Adrenal gland (tissue), 12 donors: Measurements from ENCODE around the gene ELF5. TPM values are rescaled to one million over a fixed set of nuclear protein-coding genes. Genes with fewer than 3 reads are reported as not detected.

Source experiments
- DNase-seq, 7 donors: peaks; one replicate each; pipeline ENCODE4 v3.0.0-alpha.2; 2019 to 2020
- H3K27ac ChIP-seq, 5 donors: fragments of 200-600 bp; sonication (generic) in 4 of 5; 1 replicate in 3 of 5; 2 replicates in 2 of 5; pipeline versions ENCODE4 v1.5.1 to v1.8.0; 2016 to 2020; ENCODE audit warnings: mild to moderate bottlenecking in 1 of 5
- H3K27me3 ChIP-seq: fragments of 200-600 bp; 2 replicates; pipeline ENCODE4 v1.8.0; 2021
- H3K36me3 ChIP-seq, 2 donors: fragments of 200-600 bp; replicated peaks in 1 of 2; 1 replicate in 1 of 2; 2 replicates in 1 of 2; pipeline versions ENCODE4 v1.5.1 to v1.8.0; 2018 to 2022
- H3K4me1 ChIP-seq, 2 donors: fragments of 200-600 bp; replicated peaks in 1 of 2; 1 replicate in 1 of 2; 2 replicates in 1 of 2; pipeline versions ENCODE4 v1.5.1 to v1.8.0; 2018 to 2021
- H3K4me3 ChIP-seq, 4 donors: fragments of 200-600 bp; sonication (generic) in 3 of 4; one replicate each; pipeline ENCODE4 v1.5.1; 2016 to 2018
- H3K9me3 ChIP-seq, 3 donors: fragments of 200-600 bp; sonication (generic) in 1 of 3; replicated peaks in 1 of 3; 1 replicate in 2 of 3; 2 replicates in 1 of 3; pipeline versions ENCODE4 v1.5.1 to v1.8.0; 2016 to 2021
- POLR2A ChIP-seq, 2 donors: fragments of 450-650 bp; IDR thresholded peaks; one replicate each; pipeline ENCODE4 v1.6.1; 2017; ENCODE audit warnings: antibody characterized with exemption in 2 of 2, mild to moderate bottlenecking in 2 of 2, moderate library complexity in 1 of 2
- WGBS, 4 donors: extraction: QIAGEN DNeasy Blood & Tissue Kit in 2 of 4; methylation state at CpG; one replicate each; pipeline versions ENCODE4 v1.1.5 to v1.1.7; 2013 to 2017; 5-methylcytosine and 5-hydroxymethylcytosine counted together
- intact Hi-C, 2 donors: fragments of 100-400 bp; cut with DNase I; formaldehyde crosslinking; loops; one replicate each; pipeline versions ENCODE4 v1.14.1 to v1.15.0; 2022 to 2023
- polyA plus RNA-seq, 3 donors: library from polyadenylated mRNA; stranded (reverse); fragments of 200-250 nt in 2 of 3; fragments of 350-450 nt in 1 of 3; fragmentation: Illumina TruSeq in 1 of 3; extraction: RNeasy Lipid Tissue Mini Kit (QIAGEN cat#74804) in 1 of 3; gene quantifications; one replicate each; pipeline ENCODE4 v1.2.3, GENCODE V29; 2013 to 2014
- total RNA-seq, 9 donors: library from RNA; depleted of rRNA in 4 of 9; stranded (reverse); fragments of >200 nt in 4 of 9; fragments of 120-200 nt in 1 of 9; fragmentation: NEBNext Ultra II Directional in 1 of 9; extraction: Animal tissue kit (Norgen Biotek cat#: 25700) in 1 of 9; gene quantifications; one replicate each; pipeline versions ENCODE4 v1.1.0 to v1.2.4, GENCODE V29; 2013 to 2023
- TF ChIP-seq, protein P1 (sequence below), 6 experiments: fragments of 450-650 bp in 4 of 6; fragments of 200-600 bp in 2 of 6; sonication (generic) in 1 of 6; IDR thresholded peaks; 1 replicate in 5 of 6; 2 replicates in 1 of 6; pipeline versions ENCODE4 v1.5.1 to v1.8.0; 2016 to 2021; ENCODE audit warnings: antibody characterized with exemption in 6 of 6, mild to moderate bottlenecking in 2 of 6, moderate library complexity in 1 of 6
- donor health status: healthy with polysubstance abuse.
- donor health status: Bipolar disorder and iron deficiency.
- donor health status: DM: yes; HTN: yes; CAD: no.
- donor health status: DM: no; HTN: no; CAD: no.
- donor health status: DM: no; HTN: no; CAD: no.
- donor health status: DM: yes; HTN: yes; CAD: no.

The ELF5 gene
- total and polyA plus RNA-seq, 12 donors: 0.03 TPM; not detected in 11

DNA sequence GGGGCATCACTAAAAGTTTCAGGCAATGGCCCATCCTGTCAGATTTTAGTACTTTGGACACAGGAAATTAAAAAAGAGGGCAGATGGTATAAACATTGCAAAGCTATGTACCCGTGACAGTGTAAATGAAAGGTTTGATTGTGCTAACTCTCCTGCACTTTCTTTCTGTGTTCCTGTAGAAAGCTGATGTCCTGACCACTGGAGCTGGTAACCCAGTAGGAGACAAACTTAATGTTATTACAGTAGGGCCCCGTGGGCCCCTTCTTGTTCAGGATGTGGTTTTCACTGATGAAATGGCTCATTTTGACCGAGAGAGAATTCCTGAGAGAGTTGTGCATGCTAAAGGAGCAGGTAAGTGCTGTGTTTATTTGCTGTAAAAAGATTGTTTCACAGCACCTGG is 64.6 kb downstream of the ELF5 start:
- Histone ChIP-seq H3K27me3 (no peaks in the 10 kb centered on the region), H3K4me3 (no peak overlapping the region), H3K27ac (no peak overlapping the region), H3K36me3 (peaks cover 0 to 39% of the 10 kb centered on the region in 2 donors), H3K4me1 (peaks cover 5 to 7% of the 10 kb centered on the region in 2 donors), H3K9me3 (no peaks in the 10 kb centered on the region)
- TF ChIP-seq, protein P1, sequence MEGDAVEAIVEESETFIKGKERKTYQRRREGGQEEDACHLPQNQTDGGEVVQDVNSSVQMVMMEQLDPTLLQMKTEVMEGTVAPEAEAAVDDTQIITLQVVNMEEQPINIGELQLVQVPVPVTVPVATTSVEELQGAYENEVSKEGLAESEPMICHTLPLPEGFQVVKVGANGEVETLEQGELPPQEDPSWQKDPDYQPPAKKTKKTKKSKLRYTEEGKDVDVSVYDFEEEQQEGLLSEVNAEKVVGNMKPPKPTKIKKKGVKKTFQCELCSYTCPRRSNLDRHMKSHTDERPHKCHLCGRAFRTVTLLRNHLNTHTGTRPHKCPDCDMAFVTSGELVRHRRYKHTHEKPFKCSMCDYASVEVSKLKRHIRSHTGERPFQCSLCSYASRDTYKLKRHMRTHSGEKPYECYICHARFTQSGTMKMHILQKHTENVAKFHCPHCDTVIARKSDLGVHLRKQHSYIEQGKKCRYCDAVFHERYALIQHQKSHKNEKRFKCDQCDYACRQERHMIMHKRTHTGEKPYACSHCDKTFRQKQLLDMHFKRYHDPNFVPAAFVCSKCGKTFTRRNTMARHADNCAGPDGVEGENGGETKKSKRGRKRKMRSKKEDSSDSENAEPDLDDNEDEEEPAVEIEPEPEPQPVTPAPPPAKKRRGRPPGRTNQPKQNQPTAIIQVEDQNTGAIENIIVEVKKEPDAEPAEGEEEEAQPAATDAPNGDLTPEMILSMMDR (IDR thresholded peaks at IDR 0.05): no peak
- TF ChIP-seq POLR2A (IDR thresholded peaks at IDR 0.05): no peak
- DNase-seq: no peak
- WGBS, 4 donors: 62 to 76% (median 68%) methylated on average over 3 of the region's 3 CpGs
- intact Hi-C loops: no loop called here

DNA sequence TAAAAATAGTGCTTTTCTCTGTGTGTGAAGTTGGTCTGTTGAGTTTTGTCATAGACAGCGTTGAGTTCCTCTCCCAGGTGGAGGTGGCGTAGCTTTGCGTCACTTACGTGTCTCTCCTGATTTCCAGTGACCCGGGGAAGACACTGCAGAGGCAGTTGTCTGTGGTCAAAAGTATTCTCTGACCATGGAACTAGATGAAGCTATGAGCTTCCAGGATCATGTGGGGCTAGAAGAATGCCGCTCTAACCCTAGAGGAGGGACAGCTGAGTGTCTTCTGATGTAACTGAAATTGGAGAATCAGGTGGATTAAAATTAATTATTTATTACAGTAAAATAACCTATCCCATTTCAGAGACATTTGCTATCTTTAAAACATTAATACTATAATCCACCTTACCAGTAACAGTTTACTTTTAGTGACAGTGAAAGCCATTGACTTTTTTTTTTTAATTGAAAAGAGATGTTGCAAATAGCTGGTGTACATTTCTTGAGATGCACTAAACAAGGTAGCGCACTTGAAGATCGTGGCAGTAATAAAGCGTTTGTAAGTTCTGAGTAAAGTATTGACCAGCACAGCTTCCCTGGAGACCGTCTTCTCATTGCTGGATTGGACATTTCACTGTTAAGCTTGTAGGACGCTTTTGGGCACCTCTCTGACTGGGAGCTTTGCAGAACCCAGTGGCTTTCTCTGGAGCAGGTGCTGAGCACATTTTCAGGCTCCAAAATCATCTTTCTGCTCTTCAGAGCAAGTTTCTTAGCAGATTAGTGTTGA is 65.2 kb downstream of the ELF5 start:
- intact Hi-C loops: no loop called here
- no peak for TF ChIP-seq POLR2A (IDR thresholded peaks at IDR 0.05)
- TF ChIP-seq, protein P1 (IDR thresholded peaks at IDR 0.05): no peak

DNA sequence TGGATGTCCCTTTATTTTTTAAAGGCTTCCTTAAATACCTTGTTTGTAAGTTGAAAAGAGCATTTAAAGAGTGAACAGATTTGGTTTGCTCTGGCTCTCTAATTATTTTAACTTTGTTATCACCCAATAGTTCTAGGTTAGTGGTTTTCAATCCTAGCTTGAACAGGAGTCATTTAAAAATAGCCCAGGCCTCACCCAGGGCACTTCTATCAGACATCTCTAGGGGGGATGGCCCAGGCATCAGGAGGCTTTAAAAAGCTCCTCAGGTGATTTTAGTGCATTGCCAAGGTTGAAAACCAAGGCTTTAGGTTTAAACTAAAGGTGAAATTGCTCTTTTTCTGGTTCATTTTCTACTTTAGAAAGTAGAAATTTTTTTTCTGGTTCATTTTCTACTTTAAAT is 66.5 kb downstream of the ELF5 start:
- TF ChIP-seq POLR2A (IDR thresholded peaks at IDR 0.05): no peak
- TF ChIP-seq, protein P1 (IDR thresholded peaks at IDR 0.05): no peak
- no peaks in the 10 kb centered on the region for H3K27me3 ChIP-seq
- peaks cover 0 to 22% of the 10 kb centered on the region in 2 donors for H3K36me3 ChIP-seq
- DNase-seq: no peak
- H3K4me1 ChIP-seq: peaks cover 19 to 20% of the 10 kb centered on the region in 2 donors
- no peak overlapping the region for H3K4me3 ChIP-seq
- no peaks in the 10 kb centered on the region for H3K9me3 ChIP-seq
- intact Hi-C loops: no loop called here
- no peak overlapping the region for H3K27ac ChIP-seq

More for the DNA sequence above, 65.2 kb downstream of the ELF5 start:
- Histone ChIP-seq H3K36me3 (peaks cover 0 to 34% of the 10 kb centered on the region in 2 donors), H3K4me3 (no peak overlapping the region), H3K27ac (no peak overlapping the region), H3K9me3 (no peaks in the 10 kb centered on the region), H3K27me3 (no peaks in the 10 kb centered on the region), H3K4me1 (peaks cover 10 to 11% of the 10 kb centered on the region in 2 donors)
- no peak for DNase-seq
- 90 to 93% (median 91%) methylated on average over 11 of the region's 11 CpGs for WGBS, 4 donors

DNA sequence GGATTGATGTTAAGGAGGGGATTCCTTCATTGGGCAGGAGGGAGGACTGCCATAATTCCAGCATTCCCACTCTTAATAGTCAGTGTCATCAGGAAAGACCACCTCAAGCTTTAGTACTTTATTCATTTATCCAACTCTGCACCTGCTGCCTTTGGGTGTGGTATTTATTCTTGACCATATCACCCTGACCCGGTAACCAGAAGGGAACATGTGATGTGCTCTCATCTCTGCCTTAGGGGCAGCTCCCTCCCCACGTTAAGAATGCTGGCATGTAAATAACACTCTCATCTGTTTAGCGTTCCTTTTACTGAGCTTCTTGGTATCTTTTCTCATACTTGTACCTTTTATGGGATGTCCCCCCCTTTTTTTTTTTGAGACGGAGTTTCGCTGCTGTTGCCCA is 67.2 kb downstream of the ELF5 start:
- H3K4me3 ChIP-seq: no peak overlapping the region
- intact Hi-C loops: no loop called here
- no peak for DNase-seq
- peaks cover 0 to 16% of the 10 kb centered on the region in 2 donors for H3K36me3 ChIP-seq
- no peaks in the 10 kb centered on the region for H3K9me3 ChIP-seq
- WGBS, 4 donors: 74 to 78% (median 76%) methylated on average over 5 of the region's 5 CpGs
- peaks cover 19 to 20% of the 10 kb centered on the region in 2 donors for H3K4me1 ChIP-seq
- H3K27me3 ChIP-seq: no peaks in the 10 kb centered on the region
- no peak overlapping the region for H3K27ac ChIP-seq
- no peak for TF ChIP-seq POLR2A (IDR thresholded peaks at IDR 0.05)
- TF ChIP-seq, protein P1 (IDR thresholded peaks at IDR 0.05): no peak
